Endothelial cell (in vitro differentiated cells): ENCODE measurements around the gene EXOC2. TPM values are rescaled to one million over a fixed set of nuclear protein-coding genes. Genes with fewer than 3 reads are reported as not detected.

Experiments used
- DNase-seq: peaks from one replicate; pipeline ENCODE4 v3.0.0; 2021; ENCODE audit warnings: low spot score
- H3K27ac Mint-ChIP-seq: one replicate; pipeline ENCODE4 v1.8.0; 2021; ENCODE audit warnings: mixed read lengths, inconsistent platforms; ENCODE audit not compliant: unreplicated experiment
- H3K27me3 Mint-ChIP-seq: one replicate; pipeline ENCODE4 v1.8.0; 2021; ENCODE audit warnings: mild to moderate bottlenecking, moderate library complexity, mixed read lengths, inconsistent platforms; ENCODE audit not compliant: unreplicated experiment
- H3K36me3 Mint-ChIP-seq: one replicate; pipeline ENCODE4 v1.8.0; 2021; ENCODE audit warnings: mild to moderate bottlenecking, low read depth, mixed read lengths, inconsistent platforms; ENCODE audit not compliant: unreplicated experiment
- H3K4me1 Mint-ChIP-seq: one replicate; pipeline ENCODE4 v1.8.0; 2021; ENCODE audit warnings: mild to moderate bottlenecking, mixed read lengths, inconsistent platforms; ENCODE audit not compliant: unreplicated experiment
- H3K4me3 Mint-ChIP-seq: one replicate; pipeline ENCODE4 v1.8.0; 2021; ENCODE audit warnings: mild to moderate bottlenecking, mixed read lengths, inconsistent platforms; ENCODE audit not compliant: unreplicated experiment
- H3K9me3 Mint-ChIP-seq: one replicate; pipeline ENCODE4 v1.8.0; 2021; ENCODE audit warnings: mixed read lengths, inconsistent platforms; ENCODE audit not compliant: unreplicated experiment
- total RNA-seq: library from RNA; stranded (reverse); fragmentation: NEBNext Ultra II Directional; extraction: Animal tissue kit (Norgen Biotek cat#: 25700); gene quantifications from one replicate; pipeline ENCODE4 v1.2.1, GENCODE V29; 2021; ENCODE audit not compliant: unreplicated experiment
- TF ChIP-seq, protein P1 (sequence below): fragments of 200-600 bp; sonication (generic); IDR thresholded peaks from one replicate; pipeline ENCODE4 v1.5.0; 2021; ENCODE audit warnings: antibody characterized with exemption; ENCODE audit not compliant: unreplicated experiment

The EXOC2 gene
- total RNA-seq, 1 donor from 2014 or later: 34.6 TPM

DNA sequence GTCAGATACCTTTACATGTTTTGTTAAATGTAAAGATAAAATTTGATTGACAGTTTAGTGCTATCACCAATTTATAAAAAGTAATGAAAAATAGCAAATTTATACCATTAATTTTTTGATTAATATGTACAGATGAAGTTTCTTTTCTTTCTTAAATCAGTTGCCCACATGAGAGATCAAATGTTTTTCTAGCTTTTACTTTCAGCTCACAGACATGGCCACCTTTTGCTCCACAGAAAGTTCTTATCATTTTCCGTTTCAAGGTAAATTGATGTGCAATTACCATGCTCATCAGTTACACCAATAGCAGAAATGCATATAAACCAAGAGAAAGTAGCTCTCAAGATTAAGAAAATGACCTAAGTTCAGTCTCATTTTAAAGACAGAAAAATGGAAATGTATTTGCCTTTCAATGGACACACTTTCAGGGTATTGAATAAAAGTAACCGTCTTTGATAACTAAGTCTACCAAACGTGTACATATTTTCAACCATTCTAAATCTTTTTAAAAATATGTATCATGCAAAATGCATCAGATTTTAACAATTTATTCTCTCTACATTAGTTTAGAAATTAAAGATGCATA, 16.6 kb upstream of the EXOC2 start:
- Mint-ChIP-seq H3K27ac (no peak overlapping the region), H3K27me3 (peaks cover 5% of the 10 kb centered on the region), H3K4me1 (peaks cover 38% of the 10 kb centered on the region), H3K36me3 (no peaks in the 10 kb centered on the region), H3K9me3 (no peaks in the 10 kb centered on the region), H3K4me3 (no peak overlapping the region)
- TF ChIP-seq, protein P1, sequence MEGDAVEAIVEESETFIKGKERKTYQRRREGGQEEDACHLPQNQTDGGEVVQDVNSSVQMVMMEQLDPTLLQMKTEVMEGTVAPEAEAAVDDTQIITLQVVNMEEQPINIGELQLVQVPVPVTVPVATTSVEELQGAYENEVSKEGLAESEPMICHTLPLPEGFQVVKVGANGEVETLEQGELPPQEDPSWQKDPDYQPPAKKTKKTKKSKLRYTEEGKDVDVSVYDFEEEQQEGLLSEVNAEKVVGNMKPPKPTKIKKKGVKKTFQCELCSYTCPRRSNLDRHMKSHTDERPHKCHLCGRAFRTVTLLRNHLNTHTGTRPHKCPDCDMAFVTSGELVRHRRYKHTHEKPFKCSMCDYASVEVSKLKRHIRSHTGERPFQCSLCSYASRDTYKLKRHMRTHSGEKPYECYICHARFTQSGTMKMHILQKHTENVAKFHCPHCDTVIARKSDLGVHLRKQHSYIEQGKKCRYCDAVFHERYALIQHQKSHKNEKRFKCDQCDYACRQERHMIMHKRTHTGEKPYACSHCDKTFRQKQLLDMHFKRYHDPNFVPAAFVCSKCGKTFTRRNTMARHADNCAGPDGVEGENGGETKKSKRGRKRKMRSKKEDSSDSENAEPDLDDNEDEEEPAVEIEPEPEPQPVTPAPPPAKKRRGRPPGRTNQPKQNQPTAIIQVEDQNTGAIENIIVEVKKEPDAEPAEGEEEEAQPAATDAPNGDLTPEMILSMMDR: no peak
- DNase-seq: no peak

DNA sequence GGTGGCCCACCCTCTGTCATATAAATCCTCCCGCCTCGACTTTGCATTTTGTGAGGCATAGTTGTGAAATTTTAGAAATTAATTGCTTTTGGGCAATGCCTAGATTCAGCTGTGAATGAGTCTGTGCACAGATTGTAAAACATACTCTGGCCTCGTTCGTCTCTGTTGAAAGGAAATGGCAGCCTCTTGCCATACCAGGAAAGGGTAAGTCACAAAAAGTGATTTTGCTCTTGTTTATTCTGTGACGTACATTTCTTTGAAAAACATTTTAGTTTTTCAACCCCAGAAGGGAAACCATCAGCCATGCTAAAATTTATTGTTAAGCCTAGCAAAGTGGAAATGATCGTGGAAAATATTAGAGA, 15.3 kb upstream of the EXOC2 start:
- H3K4me1 Mint-ChIP-seq: peaks cover 25% of the 10 kb centered on the region
- no peaks in the 10 kb centered on the region for H3K9me3 Mint-ChIP-seq
- TF ChIP-seq, protein P1: no peak
- DNase-seq: no peak
- H3K4me3 Mint-ChIP-seq: no peak overlapping the region
- no peak overlapping the region for H3K27ac Mint-ChIP-seq
- peaks cover 5% of the 10 kb centered on the region for H3K27me3 Mint-ChIP-seq
- H3K36me3 Mint-ChIP-seq: no peaks in the 10 kb centered on the region

DNA sequence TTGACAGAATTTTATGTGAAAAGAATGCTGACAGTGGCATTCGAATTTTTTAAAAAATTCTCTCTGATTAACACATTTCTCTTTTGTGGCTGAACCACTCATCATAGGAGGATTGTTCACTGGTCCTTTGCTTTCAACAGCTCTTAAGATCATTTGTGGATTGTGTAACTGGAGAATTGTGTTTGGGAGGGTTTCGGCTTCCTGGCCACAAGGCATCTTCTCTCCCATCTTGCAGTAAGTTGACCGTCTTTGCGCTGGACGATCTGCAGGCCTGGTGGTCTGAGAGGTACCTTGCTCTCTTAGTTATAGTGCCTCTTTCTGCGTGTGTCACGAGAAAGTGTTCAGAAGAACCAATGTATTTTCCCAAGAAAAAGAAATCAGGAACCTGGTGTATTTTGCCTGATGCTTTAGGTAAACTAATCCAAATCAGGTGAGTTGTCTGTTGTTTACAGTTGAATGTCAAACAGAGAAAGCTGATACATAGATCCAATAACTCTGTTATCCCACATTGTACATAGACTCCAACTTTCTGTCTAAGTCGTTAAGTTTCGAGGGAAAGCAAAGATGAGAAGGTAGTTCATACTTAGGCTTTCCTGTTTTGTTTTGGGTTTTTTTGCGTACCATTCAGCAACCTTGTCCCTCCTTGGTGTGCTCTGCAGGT, 14.8 kb upstream of the EXOC2 start:
- TF ChIP-seq, protein P1: no peak
- Mint-ChIP-seq H3K27ac (no peak overlapping the region), H3K27me3 (peaks cover 5% of the 10 kb centered on the region), H3K9me3 (no peaks in the 10 kb centered on the region), H3K36me3 (no peaks in the 10 kb centered on the region), H3K4me3 (no peak overlapping the region), H3K4me1 (peaks cover 22% of the 10 kb centered on the region)
- DNase-seq: no peak

DNA sequence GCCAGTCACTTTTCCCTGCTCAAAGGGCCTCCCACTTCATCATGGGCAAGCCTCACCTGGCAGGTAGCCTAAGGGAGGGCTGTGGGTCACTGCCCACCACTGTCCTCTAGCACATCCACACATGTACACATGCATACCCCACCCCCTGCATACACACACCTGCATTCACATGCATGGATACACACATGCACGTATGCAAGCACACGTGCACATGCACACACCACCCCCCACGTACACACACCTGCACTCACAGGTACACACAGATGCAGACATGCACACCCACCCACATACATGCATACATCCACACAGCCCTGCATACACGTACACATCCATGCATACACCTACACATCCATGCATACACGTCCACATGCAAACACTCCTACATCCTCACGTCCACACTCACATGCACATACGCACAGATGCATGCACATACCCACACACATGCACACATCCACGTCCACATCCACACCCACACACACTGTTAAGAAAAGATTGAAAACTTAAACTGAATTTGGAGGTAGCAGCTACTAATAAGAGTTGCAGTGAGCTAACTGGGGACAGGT, 14.0 kb upstream of the EXOC2 start:
- no peaks in the 10 kb centered on the region for H3K9me3 Mint-ChIP-seq
- no peak for DNase-seq
- TF ChIP-seq, protein P1: no peak
- peaks cover 5% of the 10 kb centered on the region for H3K27me3 Mint-ChIP-seq
- H3K36me3 Mint-ChIP-seq: no peaks in the 10 kb centered on the region
- H3K27ac Mint-ChIP-seq: no peak overlapping the region
- peaks cover 26% of the 10 kb centered on the region for H3K4me1 Mint-ChIP-seq
- no peak overlapping the region for H3K4me3 Mint-ChIP-seq

DNA sequence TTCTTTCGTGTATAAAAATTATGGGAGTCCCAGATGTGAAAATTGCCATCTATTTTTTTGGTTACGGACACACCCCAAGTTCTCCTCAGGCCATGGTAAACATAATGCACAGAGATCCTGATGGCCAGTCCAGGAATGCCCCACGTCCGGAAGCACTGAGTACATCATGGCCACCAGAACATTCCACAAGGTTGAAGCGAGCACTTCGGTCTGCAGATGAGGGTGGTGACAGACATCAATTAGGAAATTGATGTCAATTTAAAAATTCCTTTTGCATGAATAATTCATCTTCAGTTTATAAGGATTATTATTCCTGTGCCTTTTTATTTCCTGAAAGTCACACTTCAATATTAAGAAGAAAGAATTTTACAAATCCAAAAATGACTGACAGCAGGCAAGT, 13.2 kb upstream of the EXOC2 start:
- Mint-ChIP-seq H3K27ac (no peak overlapping the region), H3K27me3 (peaks cover 2% of the 10 kb centered on the region), H3K4me1 (peaks cover 19% of the 10 kb centered on the region), H3K36me3 (no peaks in the 10 kb centered on the region), H3K4me3 (no peak overlapping the region), H3K9me3 (no peaks in the 10 kb centered on the region)
- TF ChIP-seq, protein P1: no peak
- no peak for DNase-seq
